ENCODE data around the gene GDA.

DNA sequence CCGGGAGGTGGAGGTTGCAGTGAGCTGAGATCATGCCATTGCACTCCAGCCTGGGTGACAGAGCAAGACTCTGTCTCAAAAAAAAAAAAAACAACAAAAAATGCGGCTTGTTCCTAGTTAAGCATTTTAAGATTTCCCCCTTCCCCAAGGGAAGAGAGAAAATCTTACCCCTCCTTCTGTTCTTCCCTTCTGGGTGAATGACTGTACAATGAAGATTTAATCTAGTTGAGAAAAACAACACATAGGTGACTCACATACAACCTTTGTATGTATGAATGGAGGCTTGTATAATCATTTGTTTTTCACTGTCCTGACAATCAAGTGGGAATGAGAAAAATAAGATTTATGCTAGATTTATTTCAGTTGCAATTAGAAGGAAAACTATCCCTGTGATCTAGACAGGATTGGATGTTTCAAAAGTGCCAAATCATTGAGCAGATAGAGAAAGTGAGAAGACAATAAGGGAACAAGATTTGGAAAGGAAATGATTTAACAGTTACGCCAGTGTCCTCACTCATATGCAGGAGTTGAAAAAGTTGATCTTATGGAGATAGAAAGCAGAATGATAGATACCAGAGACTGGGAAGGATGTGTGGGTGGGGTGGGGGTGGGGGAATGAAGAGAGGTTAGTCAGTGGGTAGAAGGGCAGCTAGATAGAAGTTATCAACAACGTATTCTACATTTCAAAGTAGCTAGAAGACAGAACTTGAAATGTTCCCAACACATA is 16.7 kb downstream of the GDA start:
- TF ChIP-seq YY1 (IDR thresholded peaks at IDR 0.05; ENCODE audit: low read depth, low read length), result no peak
- TF ChIP-seq, protein P1, sequence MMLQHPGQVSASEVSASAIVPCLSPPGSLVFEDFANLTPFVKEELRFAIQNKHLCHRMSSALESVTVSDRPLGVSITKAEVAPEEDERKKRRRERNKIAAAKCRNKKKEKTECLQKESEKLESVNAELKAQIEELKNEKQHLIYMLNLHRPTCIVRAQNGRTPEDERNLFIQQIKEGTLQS (IDR thresholded peaks at IDR 0.05; ENCODE audit: insufficient read depth, low read depth, low read length), result no peak
